Fibroblast of pulmonary artery (primary cell): Measurements from ENCODE around the gene KDM7A.

Source experiments
- DNase-seq: peaks from one replicate; pipeline ENCODE4 v3.0.0-alpha.2; 2010; ENCODE audit warnings: low read depth
- H3K4me3 ChIP-seq: replicated peaks from 2 replicates; pipeline ENCODE4 v1.5.1; 2011; ENCODE audit warnings: low read depth, mild to moderate bottlenecking, control low read depth, low read length, moderate library complexity
- CTCF ChIP-seq: IDR thresholded peaks from 2 replicates; pipeline ENCODE4 v1.5.1; 2011; ENCODE audit warnings: mild to moderate bottlenecking, control low read depth, low read length, inconsistent platforms; ENCODE audit errors: missing control alignments

The KDM7A gene

GRCh38 chr7:140160308-140160707 lies 16.5 kb downstream of the KDM7A start:
- DNase-seq = no peak
- H3K4me3 ChIP-seq = no peak overlapping the region
- no peak for TF ChIP-seq CTCF

- no peak overlapping the region for H3K4me3 ChIP-seq
- no peak for TF ChIP-seq CTCF
- DNase-seq = no peak
These were observed 17.3 kb downstream of the KDM7A start for GRCh38 chr7:140159497-140159896.

- H3K4me3 ChIP-seq = no peak overlapping the region
These were observed 20.2 kb downstream of the KDM7A start for GRCh38 chr7:140156460-140157080.

GRCh38 chr7:140155428-140155827 lies 21.4 kb downstream of the KDM7A start:
- DNase-seq = no peak
- no peak for TF ChIP-seq CTCF
- H3K4me3 ChIP-seq = no peak overlapping the region

More at GRCh38 chr7:140156460-140157080, 20.2 kb downstream of the KDM7A start:
- TF ChIP-seq CTCF = no peak
- no peak for DNase-seq

GRCh38 chr7:140153666-140154161 lies 23.1 kb downstream of the KDM7A start:
- no peak for TF ChIP-seq CTCF
- DNase-seq = no peak
- H3K4me3 ChIP-seq = no peak overlapping the region

- H3K4me3 ChIP-seq = no peak overlapping the region
- TF ChIP-seq CTCF = no peak
- no peak for DNase-seq
These were observed 30.2 kb downstream of the KDM7A start for GRCh38 chr7:140146574-140146973.

GRCh38 chr7:140145709-140146108 lies 31.1 kb downstream of the KDM7A start:
- no peak overlapping the region for H3K4me3 ChIP-seq
- no peak for TF ChIP-seq CTCF
- no peak for DNase-seq
